ENCODE results near the gene GALNT18.

Gene GALNT18

DNA sequence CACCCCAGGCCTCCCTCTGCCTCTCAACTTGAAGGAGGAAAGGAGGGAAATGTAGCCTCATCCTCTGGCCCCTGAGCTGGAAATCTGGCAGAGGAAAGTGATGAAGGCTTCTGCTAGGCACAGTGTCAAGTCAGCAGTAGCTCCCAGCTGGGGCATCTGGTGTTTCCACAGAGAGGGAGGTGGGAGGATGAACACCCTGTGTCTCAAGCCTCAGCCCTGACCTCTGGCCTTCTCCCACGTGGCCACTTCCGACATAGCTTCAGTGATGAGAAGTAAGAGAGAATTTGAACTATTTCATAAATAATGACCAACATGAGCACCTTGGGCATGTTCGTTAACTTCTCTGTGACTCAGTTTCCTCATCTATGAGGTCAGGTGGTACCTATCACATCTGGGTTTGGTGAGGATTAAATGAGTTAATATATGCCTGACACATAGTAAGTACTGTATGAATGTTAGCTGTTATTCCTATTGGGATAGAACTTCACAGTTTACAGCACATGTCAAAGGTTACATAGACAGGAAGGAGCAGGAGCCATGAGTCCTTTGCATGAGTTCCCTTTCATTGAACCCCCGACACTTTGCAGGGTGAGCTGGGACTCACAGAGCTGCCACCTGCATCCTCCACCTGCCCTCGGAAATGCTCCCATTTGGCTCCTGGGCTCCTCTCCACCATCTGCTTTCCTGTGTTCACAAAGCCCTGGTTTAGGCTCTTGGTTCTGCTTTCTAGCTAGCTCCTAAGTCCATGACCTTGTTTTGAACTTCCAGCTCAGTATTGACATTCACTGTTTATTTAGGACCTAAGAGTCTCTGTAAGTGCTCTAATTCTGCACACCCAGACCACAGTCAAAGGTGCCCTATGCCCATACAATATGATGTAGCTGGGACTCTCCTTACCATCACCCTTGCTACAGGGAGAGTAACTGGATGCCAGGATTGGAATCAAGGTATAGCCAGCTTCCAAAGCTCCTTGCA is 330.5 kb downstream of the GALNT18 start:
- TF ChIP-seq ZFP3 (CRISPR knock-in tag; IDR thresholded peaks at IDR 0.05) (no peak), ZFP30 (CRISPR knock-in tag; IDR thresholded peaks at IDR 0.05) (no peak), ISL1 (CRISPR knock-in tag; IDR thresholded peaks at IDR 0.05) (no peak), PATZ1 (CRISPR knock-in tag; IDR thresholded peaks at IDR 0.05; ENCODE audit: borderline replicate concordance) (no peak), ESRRG (CRISPR knock-in tag; IDR thresholded peaks at IDR 0.05) (no peak), ZNF8 (CRISPR knock-in tag; IDR thresholded peaks at IDR 0.05) (no peak), OSR1 (CRISPR knock-in tag; IDR thresholded peaks at IDR 0.05) (no peak), GLIS3 (CRISPR knock-in tag; IDR thresholded peaks at IDR 0.05) (no peak), RARB (CRISPR knock-in tag; IDR thresholded peaks at IDR 0.05) (no peak), BACH2 (CRISPR knock-in tag; IDR thresholded peaks at IDR 0.05; ENCODE audit: borderline replicate concordance) (no peak), ZC3H10 (CRISPR knock-in tag; IDR thresholded peaks at IDR 0.05) (no peak), SNAI2 (CRISPR knock-in tag; IDR thresholded peaks at IDR 0.05) (no peak), ZNF565 (CRISPR knock-in tag; conservative IDR thresholded peaks at IDR 0.05; ENCODE audit: low read depth) (no peak)
- TF ChIP-seq, protein P1, sequence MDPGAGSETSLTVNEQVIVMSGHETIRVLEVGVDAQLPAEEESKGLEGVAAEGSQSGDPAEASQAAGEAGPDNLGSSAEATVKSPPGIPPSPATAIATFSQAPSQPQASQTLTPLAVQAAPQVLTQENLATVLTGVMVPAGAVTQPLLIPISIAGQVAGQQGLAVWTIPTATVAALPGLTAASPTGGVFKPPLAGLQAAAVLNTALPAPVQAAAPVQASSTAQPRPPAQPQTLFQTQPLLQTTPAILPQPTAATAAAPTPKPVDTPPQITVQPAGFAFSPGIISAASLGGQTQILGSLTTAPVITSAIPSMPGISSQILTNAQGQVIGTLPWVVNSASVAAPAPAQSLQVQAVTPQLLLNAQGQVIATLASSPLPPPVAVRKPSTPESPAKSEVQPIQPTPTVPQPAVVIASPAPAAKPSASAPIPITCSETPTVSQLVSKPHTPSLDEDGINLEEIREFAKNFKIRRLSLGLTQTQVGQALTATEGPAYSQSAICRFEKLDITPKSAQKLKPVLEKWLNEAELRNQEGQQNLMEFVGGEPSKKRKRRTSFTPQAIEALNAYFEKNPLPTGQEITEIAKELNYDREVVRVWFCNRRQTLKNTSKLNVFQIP (CRISPR knock-in tag; IDR thresholded peaks at IDR 0.05; ENCODE audit: borderline replicate concordance, low read depth), result no peak
- no peak for ATAC-seq

DNA sequence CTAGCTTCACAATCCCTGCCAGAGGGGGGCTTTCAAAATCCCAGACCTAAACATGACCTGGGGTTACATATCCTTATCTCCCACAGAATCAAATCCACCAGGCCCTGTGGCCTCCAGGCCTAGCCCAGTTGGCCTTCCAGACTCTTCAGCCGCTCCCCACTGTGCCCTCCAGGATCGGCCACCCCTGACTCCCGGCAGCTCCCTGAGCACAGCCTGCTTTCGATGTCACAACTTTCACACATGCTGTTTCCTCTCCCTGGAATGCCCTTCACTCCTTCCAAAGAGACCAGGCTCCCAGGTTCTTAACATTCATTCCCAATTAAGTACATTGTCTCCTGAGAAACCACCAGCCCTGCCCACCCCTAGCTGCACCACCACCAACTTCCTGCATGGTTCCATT is 331.5 kb downstream of the GALNT18 start:
- TF ChIP-seq GLIS3 (CRISPR knock-in tag; IDR thresholded peaks at IDR 0.05), result no peak
- no peak for TF ChIP-seq SNAI2 (CRISPR knock-in tag; IDR thresholded peaks at IDR 0.05)
- no peak for TF ChIP-seq PPARA (CRISPR knock-in tag; IDR thresholded peaks at IDR 0.05; ENCODE audit: borderline replicate concordance)
- TF ChIP-seq, protein P2, sequence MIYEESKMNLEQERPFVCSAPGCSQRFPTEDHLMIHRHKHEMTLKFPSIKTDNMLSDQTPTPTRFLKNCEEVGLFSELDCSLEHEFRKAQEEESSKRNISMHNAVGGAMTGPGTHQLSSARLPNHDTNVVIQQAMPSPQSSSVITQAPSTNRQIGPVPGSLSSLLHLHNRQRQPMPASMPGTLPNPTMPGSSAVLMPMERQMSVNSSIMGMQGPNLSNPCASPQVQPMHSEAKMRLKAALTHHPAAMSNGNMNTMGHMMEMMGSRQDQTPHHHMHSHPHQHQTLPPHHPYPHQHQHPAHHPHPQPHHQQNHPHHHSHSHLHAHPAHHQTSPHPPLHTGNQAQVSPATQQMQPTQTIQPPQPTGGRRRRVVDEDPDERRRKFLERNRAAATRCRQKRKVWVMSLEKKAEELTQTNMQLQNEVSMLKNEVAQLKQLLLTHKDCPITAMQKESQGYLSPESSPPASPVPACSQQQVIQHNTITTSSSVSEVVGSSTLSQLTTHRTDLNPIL (CRISPR knock-in tag; IDR thresholded peaks at IDR 0.05; ENCODE audit: low read depth), result no peak
- TF ChIP-seq ZFP3 (CRISPR knock-in tag; IDR thresholded peaks at IDR 0.05), result no peak
- no peak for TF ChIP-seq ZC3H10 (CRISPR knock-in tag; IDR thresholded peaks at IDR 0.05)
- TF ChIP-seq, protein P1 (CRISPR knock-in tag; IDR thresholded peaks at IDR 0.05; ENCODE audit: borderline replicate concordance, low read depth), result no peak
- no peak for TF ChIP-seq TSHZ2 (CRISPR knock-in tag; IDR thresholded peaks at IDR 0.05)
- TF ChIP-seq ESRRG (CRISPR knock-in tag; IDR thresholded peaks at IDR 0.05), result no peak
- no peak for TF ChIP-seq ARNTL (CRISPR knock-in tag; IDR thresholded peaks at IDR 0.05; ENCODE audit: borderline replicate concordance, low read depth)
- ATAC-seq, result no peak

GRCh38 chr11:11289669-11290068 is 332.1 kb downstream of the GALNT18 start:
- TF ChIP-seq, protein P1 (CRISPR knock-in tag; IDR thresholded peaks at IDR 0.05; ENCODE audit: borderline replicate concordance, low read depth), result no peak
- TF ChIP-seq PPARA (CRISPR knock-in tag; IDR thresholded peaks at IDR 0.05; ENCODE audit: borderline replicate concordance) (no peak), TOX (CRISPR knock-in tag; IDR thresholded peaks at IDR 0.05; ENCODE audit: borderline replicate concordance) (no peak), ESRRG (CRISPR knock-in tag; IDR thresholded peaks at IDR 0.05) (no peak), ZFP30 (CRISPR knock-in tag; IDR thresholded peaks at IDR 0.05) (no peak), ARNTL (CRISPR knock-in tag; IDR thresholded peaks at IDR 0.05; ENCODE audit: borderline replicate concordance, low read depth) (no peak), ZNF70 (CRISPR knock-in tag; IDR thresholded peaks at IDR 0.05) (no peak), SNAI2 (CRISPR knock-in tag; IDR thresholded peaks at IDR 0.05) (no peak), CSDC2 (CRISPR knock-in tag; IDR thresholded peaks at IDR 0.05) (no peak)
- TF ChIP-seq, protein P3, sequence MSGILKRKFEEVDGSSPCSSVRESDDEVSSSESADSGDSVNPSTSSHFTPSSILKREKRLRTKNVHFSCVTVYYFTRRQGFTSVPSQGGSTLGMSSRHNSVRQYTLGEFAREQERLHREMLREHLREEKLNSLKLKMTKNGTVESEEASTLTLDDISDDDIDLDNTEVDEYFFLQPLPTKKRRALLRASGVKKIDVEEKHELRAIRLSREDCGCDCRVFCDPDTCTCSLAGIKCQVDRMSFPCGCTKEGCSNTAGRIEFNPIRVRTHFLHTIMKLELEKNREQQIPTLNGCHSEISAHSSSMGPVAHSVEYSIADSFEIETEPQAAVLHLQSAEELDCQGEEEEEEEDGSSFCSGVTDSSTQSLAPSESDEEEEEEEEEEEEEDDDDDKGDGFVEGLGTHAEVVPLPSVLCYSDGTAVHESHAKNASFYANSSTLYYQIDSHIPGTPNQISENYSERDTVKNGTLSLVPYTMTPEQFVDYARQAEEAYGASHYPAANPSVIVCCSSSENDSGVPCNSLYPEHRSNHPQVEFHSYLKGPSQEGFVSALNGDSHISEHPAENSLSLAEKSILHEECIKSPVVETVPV (CRISPR knock-in tag; IDR thresholded peaks at IDR 0.05), result no peak
- no peak for ATAC-seq

All from SK-N-SH treated with all-trans-retinoic acid at 6 μM for 48 hours (cell line).